ENCODE results near the gene PRR23E.

The PRR23E gene

DNA sequence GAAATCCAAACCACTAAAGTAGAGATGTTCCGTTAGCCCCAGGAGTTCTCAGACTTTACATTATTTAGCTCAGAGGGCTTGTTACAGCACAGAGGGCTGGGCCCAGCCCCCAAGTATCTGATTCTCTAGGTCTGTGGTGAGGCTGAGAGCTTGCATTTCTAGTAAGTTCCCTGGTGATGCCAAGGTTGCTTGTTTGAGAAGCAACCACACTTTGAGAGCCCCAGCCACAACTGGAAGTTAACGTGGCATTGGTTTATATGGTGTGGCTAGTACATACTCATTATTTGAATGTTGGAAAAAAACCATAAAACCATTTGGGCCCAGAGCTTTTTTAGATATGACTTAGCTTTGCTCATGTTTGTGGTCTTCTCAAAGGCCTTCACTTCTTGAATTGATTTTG lies 35.9 kb downstream of the PRR23E start:
- TF ChIP-seq GATA2 (IDR thresholded peaks at IDR 0.05; ENCODE audit: low read depth, low read length), result no peak
- no peak for TF ChIP-seq GATA3 (IDR thresholded peaks at IDR 0.05; ENCODE audit: low read depth, low read length)

DNA sequence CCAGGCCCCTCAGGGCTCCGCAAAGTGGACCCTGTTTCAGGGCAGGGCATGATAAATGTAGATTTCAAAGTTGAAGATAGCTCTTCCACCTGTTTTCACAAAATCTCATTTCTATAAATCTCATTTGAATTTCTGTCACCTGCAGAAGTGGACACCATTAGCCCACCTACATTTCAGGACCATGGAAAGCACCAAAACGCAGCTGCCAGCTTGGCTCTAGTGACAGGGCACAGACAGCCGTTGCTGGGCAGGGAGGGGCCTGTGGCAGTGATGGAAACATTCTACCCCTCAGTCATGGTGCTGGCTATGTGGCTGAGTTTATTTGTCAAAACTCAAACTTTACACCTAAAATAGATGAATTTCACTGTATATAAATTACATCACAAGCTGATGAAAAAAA lies 40.4 kb downstream of the PRR23E start:
- no peak for TF ChIP-seq GATA2 (IDR thresholded peaks at IDR 0.05; ENCODE audit: low read depth, low read length)
- no peak for TF ChIP-seq GATA3 (IDR thresholded peaks at IDR 0.05; ENCODE audit: low read depth, low read length)

DNA sequence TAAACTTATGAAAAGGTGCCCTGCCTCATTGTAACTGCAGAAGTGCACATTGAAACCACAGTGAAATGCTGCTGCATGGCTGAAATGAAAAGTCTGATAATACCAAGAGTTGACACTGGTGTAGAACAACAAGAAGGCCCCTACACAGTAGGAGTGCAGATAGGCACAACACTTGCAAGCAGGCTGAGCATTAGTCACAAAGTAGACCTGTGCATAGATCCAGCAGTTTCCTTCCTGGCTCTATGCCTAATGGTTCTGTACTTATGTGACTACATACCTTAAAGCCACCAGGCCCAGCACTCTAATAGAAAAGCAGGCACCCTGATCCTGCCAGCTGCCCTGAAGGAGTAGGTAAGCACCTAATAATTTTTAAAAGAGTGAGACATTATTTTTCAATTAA lies 41.8 kb downstream of the PRR23E start:
- TF ChIP-seq GATA3 (IDR thresholded peaks at IDR 0.05; ENCODE audit: low read depth, low read length) (no peak), GATA2 (IDR thresholded peaks at IDR 0.05; ENCODE audit: low read depth, low read length) (no peak)

DNA sequence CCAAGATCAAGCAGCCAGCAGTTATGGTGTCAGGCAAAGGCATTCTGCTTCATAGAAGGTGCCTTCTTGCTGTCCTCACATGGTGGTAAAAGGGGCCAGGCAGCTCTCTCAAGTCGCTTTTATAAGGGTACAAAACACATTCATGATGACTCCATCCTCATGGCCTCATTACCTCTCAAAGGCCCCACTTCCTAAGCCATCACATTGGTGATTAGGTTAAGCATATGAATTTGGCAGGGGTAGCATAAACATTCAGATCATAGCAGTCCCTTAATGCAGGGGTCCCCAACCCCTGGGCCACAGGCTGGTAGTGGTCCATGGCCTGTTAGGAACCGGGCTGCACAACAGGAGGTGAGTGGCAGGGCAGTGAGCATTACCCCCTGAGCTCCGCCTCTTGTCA lies 42.8 kb downstream of the PRR23E start:
- TF ChIP-seq GATA2 (IDR thresholded peaks at IDR 0.05; ENCODE audit: low read depth, low read length) (no peak), GATA3 (IDR thresholded peaks at IDR 0.05; ENCODE audit: low read depth, low read length) (no peak)

DNA sequence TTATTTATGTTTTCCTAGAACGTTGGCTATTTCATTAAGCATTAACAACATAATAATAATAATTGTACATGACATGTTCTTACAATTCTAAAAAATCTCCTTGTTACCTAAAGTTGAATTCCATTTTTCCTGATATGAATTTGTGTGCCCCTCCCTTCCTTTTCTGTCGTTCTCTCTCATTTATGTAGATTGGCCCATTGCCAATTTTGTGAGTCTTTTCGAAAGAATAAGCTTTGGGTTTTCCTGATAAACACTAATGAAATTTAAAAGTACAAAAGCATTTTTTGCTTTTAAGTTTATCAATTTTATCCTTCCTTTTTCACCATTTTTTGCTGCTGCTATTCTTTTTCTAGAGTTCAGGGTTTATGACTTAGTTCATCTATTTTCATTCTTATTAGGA lies 44.9 kb downstream of the PRR23E start:
- TF ChIP-seq GATA2 (IDR thresholded peaks at IDR 0.05; ENCODE audit: low read depth, low read length) (no peak), GATA3 (IDR thresholded peaks at IDR 0.05; ENCODE audit: low read depth, low read length) (no peak)

- TF ChIP-seq GATA3 (IDR thresholded peaks at IDR 0.05; ENCODE audit: low read depth, low read length) (no peak), GATA2 (IDR thresholded peaks at IDR 0.05; ENCODE audit: low read depth, low read length) (no peak)
Measured at GRCh38 chr3:127238602-127239001, 45.7 kb downstream of the PRR23E start.

GRCh38 chr3:127247292-127247691 lies 54.4 kb downstream of the PRR23E start:
- TF ChIP-seq GATA3 (IDR thresholded peaks at IDR 0.05; ENCODE audit: low read depth, low read length) (no peak), GATA2 (IDR thresholded peaks at IDR 0.05; ENCODE audit: low read depth, low read length) (no peak)

Data from SH-SY5Y (cell line).